Measurements from ENCODE around the gene HEXA.
"Not testable (repeated sequence)": the region's sequence is repeated elsewhere in the genome, so short reads cannot be mapped to it uniquely, and the experiment has no call there.

HEXA gene

DNA sequence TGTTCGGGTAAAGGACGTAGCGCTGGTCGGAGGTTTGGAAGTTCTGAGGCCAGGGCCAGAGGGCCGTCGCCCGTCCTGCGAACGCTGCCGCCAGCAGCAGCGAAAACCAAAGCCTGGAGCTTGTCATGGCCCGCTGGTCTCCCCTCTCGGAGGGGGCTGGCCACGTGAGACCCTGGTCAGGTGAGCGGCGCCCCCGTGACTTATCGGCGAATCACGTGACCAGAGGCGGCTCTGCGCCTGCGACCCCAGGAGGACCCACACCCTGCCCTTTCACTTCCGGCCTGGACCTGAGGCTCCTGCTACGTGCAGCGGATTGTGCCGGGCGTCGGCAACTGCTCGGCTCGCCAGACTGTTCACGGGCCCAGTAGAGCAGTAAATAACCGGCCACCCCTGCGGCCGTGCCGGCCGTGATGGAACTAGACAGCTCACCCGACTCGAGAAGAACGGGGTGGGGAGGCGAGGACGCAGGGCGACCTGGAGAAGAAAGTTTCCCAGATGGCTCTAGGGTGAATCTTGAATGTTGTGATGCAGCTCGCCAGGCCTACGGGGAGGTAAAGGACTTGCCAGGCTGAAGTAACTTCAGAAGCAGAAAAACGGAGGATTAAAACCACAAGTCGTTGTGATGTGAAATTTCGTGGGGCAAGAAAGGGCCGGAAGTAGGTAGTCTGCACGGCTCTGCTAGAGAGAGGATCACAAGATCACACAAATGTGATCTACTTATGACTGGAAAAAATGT is at the start of gene HEXA:
Gene HEXA (minus strand): TSS at position 169 of the 736 bp plus-strand sequence. CDS start 42 bp downstream, at position 127.
- peak; percentile 92 for DNase-seq (ENCODE audit: low spot score)

DNA sequence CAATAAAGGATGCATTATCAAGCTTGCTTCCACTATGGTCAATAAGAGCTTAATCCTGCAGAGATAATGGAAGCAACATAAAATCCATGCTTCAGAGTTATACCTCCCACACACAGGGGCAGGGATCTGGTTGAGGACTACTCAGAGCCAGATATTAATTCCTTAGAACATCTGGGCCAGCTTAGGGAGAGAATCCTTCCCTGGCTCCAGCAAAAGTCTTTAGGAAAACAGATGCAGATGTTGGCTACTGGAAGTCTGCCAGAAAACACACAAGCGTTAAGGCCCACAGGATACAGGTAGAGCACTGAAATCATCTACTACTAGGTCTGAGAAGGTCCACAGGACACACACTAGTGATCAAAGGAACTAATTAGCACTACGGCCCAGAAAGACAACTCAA is 47.4 kb upstream of the HEXA start:
- DNase-seq (ENCODE audit: low spot score): no peak

DNA sequence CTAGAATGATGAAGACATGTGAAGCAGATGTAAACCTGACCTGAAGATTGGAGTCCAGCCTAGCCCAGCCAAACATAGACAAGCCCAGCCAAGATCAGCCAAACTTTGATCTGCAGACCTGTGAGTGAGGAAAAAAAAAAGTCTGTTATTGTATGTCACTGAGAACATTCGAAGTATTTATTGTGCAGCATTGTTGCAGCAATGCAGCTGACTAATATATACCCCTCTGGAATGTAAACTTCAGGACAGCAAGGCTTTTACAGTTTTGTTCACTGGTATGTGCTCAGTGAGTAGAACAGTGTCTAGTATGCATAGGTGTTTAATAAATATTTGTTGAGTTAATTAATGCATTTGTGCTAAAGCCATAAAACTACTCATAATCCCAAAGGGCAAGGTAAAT is 45.7 kb upstream of the HEXA start:
- DNase-seq (ENCODE audit: low spot score): no peak

DNA sequence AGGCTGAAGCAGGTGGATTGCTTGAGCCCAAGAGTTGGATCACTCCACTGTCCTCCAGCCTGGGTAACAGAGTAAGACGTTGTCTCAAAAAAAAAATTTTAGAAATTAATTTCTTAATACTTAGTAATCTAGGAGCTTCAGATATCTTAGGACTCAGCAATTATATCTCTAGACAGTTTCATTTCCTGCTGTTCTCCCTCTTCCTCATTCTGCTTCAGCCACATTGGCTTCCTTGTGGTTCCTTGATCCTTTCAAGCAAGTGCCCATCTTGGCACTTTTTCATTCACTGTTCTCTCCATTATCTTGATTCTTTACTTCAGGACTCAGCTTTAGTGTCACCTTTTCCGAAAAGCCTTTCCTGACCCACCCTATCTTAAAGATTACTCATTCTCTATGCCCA is 44.8 kb upstream of the HEXA start:
- no peak for DNase-seq (ENCODE audit: low spot score)

DNA sequence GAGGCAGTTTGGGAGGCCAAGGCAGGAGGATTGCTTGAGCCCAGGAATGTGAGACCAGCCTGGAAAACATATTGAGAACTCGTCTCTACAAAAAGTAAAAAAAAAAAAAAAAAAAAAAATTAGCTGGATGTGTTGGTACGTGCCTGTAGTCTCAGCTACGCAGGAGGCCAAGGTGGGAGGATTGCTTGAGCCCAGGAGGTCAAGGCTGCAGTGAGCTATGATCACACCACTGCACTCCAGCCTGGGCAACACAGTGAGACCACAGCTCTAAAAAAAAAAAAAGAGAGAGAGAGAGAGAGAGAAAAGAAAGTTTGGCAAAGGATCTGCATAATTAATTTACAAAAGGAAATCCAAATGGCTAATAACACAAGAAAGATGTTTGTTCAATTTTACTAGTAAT is 44.0 kb upstream of the HEXA start:
- not testable (repeated sequence) for DNase-seq (ENCODE audit: low spot score)

DNA sequence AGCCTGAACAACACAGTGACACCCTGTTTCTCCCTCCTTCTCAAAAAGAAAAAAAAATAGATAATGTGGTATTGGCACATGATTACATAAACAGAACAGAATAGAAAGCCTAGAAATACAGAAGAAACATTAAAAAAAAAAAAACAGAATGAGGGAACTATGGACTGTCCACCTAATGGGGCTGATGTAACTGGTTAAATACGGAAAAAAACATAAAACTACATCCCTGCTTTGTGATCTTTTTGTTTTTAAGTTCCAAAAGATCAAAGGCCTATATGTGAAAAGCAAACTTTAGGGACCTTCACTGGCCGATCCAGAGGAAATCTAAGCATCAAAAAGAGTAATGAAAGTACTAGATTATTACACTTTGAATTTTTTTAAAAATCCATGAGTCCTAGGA is 39.5 kb upstream of the HEXA start:
- no peak for DNase-seq (ENCODE audit: low spot score)

DNA sequence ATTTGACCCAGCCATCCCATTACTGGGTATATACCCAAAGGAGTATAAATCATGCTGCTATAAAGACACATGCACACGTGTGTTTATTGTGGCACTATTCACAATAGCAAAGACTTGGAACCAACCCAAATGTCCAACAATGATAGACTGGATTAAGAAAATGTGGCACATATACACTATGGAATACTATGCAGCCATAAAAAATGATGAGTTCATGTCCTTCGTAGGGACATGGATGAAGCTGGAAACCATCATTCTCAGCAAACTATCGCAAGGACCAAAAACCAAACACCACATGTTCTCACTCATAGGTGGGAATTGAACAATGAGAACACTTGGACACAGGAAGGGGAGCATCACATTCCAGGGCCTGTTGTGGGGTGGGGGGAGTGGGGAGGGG is 37.5 kb upstream of the HEXA start:
- DNase-seq (ENCODE audit: low spot score): not testable (repeated sequence)

DNA sequence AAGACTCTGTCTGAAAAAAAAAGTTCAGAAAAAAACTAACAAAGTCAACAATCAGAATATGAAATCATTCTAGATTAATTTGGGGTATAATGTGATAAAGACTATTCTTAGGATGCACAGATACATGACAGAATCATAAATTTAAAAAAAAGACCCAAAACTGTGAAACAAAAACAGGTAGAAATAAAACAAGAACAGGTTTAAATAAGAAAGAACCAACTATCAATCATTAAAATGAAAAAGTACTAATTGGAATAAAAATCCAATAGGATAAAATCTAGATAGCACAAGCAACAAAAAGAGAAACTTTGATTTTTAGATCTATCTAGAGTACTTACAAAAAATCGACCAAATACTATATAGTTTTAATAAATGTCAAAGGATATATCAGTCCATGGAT is 35.7 kb upstream of the HEXA start:
- DNase-seq (ENCODE audit: low spot score): no peak

DNA sequence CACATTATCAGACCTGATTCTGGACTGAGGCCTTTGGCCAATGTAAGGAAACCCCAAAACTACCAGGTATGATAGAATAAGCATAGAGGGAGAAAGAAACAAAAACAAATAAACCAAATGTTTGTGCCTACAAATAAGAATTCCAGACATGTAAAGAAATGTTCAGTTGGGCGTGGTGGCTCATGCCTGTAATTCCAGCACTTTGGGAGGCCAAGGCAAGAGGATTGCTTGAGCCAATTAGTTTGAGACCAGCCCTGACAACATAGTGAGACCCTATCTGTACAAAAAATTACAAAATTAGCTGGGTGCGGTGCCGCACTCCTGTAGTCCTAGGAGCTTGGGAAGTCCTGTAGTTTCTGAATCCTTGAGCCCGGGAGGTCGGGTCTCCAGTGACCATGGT is 35.3 kb upstream of the HEXA start:
- no peak for DNase-seq (ENCODE audit: low spot score)

DNA sequence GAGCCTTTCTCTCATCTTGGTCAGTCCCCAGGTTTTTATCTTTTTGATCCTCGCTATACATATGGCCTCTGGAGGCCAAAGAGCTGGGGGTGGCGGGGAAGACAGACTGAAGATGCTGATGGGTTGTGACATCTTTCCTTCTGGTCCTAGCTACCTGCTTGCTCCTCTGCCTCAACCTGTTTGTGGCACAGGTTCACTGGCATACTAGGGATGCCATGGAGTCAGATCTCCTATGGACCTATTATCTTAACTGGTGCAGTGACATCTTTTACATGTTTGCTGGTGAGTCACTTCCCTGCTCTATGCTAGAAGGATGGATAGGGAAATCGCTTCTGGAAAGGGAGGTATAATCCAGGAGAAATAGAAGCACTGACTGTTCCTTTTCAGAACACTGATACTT is 31.1 kb upstream of the HEXA start:
- no peak for DNase-seq (ENCODE audit: low spot score)

DNA sequence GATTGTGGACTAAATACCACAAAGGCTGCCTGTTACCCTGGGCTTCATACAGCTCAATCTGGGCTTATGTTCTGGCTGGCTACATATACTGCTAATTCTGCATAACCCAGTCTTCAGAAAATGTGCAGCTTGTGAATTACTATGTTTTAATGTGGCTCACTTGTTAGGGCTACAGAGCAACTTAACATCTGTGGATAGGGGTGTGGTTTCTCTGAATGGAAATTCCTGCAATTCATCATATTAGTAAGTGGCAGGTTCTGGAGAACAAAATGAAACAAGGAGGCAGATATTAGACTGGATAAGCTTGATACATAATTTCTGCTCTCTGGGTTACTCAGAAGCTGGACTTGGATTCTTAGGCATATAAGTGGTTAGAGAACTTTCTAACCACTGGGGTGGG is 29.0 kb upstream of the HEXA start:
- no peak for DNase-seq (ENCODE audit: low spot score)

DNA sequence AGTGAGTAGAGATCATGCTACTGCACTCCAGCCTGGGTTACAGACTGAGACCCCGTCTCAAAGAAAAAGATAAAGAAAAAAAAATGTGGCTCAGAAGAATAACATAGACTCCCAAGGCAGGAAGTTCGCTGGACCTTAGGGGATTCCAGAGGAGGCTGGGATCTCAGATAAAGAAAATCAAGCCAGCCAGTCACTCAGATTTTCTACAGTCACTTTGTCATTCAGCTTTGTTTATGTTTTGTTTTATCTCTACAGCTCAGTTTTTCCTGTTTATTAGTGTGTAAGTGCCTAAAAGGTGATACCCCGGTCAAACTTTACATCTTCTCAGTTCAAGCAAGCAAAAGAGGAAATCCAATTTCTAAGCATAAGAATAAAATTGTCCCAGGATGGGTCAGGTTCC is 28.5 kb upstream of the HEXA start:
- no peak for DNase-seq (ENCODE audit: low spot score)

DNA sequence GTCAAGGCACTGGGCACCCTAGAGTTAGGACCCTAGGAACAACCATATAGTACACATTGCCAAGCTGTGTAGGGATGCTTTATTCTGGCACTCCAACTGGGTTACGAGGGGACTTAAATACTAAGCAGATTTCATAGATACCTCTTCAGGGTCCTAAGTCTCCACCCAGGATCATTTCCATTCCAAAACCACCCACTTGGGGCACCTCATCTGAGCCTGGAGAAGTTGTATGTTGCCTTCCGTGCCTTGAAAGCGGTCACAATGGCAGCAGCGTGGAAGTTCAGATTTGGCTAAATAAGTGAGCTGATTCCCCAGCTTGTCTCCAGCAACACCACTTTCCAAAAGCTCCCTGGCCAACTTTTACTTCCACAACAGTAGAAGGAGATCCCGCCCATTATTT is 26.9 kb upstream of the HEXA start:
- no peak for DNase-seq (ENCODE audit: low spot score)

DNA sequence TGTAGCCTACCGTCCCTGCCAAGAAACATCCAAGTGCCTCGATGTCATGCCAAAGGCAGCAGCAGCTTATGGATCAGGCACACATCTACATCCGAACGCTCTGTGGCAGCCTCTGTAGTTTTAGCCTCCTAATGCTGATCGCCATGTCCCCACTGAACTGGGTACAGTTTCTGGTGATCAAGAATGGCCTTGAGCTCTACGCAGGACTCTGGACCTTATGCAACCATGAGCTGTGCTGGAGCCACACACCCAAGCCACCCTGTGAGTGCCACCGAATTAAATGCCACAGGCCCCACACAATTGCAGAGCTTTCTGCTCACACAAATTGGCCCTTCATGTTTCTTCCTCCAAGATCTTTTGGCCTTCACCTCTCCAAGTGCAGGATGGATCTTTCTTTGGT is 22.8 kb upstream of the HEXA start:
- DNase-seq (ENCODE audit: low spot score): no peak

DNA sequence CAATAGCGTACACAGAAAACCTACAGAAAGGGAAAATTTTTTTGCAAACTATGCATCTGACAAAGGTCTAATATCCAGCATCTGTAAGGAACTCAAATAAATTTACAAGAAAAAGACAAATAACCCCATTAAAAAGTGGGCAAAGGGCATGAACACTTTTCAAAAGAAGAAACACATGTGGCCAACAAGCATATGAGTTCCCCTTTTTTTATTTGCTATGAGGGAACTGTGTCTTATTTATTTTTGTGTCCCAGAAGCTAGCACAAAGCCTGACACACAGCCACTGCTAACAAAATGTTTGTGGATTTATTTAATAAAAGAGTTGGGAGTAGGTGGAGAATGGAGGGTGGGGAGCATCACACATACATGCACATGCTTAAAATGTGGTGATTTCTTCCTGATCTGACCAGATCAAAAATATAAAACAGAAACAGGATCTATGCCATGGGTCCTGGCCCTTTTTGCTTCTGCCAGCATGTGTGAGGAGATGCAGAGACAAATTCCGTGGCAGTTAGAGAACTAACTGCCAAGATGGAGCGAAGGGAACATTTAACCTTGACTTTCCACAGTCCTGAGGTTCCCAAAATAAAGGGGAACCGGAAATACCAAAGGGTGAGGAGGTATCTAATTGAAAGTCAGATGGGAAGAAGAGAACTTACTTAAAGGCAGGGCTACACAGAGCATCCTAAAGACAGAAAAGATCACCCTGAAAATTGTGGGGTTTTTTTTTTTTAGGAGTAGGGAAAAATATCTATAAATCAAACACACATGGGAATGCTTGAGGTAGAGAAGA is 22.2 kb upstream of the HEXA start, which contains the start of gene TMEM202:
Gene TMEM202 (plus strand): TSS at position 510 of the 793 bp plus-strand sequence. CDS start 22 bp downstream, at position 532.
- DNase-seq (ENCODE audit: low spot score): no peak

DNA sequence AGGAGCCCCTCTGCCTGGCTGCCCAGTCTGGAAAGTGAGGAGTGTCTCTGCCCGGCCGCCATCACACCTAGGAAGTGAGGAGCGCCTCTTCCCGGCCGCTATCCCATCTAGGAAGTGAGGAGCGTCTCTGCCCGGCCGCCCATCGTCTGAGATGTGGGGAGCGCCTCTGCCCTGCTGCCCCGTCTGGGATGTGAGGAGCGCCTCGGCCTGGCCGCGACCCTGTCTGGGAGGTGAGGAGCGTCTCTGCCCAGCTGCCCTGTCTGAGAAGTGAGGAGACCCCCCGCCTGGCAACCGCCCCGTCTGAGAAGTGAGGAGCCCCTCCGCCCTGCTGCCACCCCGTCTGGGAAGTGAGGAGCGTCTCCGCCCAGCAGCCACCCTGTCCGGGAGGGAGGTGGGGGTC is 20.5 kb upstream of the HEXA start:
- not testable (repeated sequence) for DNase-seq (ENCODE audit: low spot score)

DNA sequence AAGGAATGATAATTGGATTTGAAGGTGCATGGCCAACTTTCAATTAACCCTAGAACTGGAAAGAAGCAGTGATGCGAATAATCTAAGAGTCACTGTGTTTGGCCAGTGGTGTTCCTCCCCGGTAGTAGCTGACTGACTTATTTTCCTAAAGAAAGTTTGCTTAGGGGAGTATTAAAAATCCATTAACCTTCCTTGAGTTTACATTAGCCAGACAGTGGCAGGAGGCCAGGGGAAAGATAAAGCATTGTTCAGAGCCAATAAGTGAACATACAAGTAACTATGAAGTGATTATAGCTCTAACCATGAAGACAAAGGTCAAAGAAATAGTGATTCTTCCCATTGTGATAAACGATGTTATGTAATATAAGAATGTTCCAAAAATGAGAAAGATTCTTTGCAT is 13.4 kb upstream of the HEXA start:
- no peak for DNase-seq (ENCODE audit: low spot score)

DNA sequence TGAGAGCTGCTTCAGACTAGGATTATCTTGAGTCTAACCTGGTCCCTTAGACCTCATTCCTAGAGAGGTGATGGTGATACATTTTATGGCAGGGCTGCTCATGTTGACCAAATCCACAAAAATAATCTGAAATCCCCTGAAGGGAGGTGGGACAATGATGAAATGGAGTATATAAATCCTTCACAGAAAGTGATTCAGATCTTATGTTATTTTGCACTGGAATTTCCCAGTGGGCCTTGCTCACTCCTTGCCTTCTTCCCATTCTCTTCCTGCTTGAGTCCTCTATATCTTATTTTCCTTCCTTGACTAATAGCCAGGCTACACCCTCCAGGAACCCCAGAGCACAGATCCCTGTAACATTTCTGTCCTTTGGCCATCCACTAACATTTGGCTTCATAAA is 11.9 kb upstream of the HEXA start:
- no peak for DNase-seq (ENCODE audit: low spot score)

DNA sequence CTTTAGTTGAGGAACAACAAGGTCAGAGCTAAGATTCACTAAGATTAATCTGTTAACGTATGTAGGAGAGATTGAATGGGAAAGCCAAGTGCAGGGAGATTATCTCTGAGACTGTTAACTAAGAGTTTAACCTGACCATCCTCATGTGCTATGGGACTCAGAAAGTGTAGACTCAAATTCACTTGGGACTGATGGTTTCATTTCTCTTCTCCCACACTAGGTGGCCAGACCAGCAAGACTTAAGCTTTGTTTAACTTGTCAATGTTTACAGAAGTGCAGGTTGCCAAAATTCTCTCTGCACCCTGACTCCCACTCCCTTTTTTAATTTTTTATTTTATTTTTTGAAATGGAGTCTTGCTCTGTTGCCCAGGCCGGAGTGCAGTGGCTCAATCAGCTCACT is 6.3 kb upstream of the HEXA start:
- no peak for DNase-seq (ENCODE audit: low spot score)

DNA sequence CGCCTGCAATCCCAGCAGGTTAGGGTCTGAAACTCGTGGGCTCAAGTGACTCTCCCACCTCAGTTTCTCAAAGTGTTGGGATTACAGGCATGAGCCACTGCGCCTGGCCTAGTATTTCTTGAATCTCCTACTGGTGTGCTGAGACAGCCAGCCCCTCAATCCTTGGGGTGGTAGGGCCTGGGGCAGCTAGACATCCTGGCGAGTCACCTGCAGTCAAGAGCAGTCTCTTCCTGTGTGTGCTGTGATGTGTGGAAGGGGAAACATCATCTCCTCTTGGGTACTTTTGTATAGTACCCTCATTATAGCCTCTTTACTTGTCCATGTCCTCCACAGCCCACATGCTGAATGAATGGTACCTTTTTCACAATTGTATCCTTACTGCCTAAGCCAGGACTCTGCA is 4.9 kb upstream of the HEXA start:
- no peak for DNase-seq (ENCODE audit: low spot score)

DNA sequence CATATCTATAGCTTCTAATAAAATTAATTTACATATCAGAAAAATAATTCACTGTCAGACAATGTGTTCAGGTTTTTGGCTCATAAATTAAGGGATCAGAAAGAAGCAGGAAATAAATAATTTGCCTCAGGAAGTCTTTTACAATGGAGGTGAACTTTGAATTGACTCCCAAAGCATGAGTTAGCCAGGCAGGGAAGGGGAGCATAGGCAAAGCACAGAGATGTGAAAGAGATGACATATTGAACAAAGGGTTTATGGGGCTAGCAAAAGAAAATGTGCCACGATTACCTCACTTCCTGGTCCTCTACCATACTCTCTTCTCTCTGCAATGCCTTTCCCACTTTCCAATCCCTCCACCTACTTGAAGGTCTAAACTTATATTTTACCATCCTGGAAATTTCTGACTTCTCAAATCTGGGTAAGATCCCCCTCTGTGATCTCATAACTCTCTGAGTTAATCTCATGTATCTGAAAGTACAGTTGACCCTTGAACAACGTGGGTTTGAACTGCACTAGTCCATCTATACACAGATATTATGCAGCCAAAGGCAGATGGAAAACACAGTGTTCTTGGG is 4.1 kb upstream of the HEXA start:
- DNase-seq (ENCODE audit: low spot score): no peak

DNA sequence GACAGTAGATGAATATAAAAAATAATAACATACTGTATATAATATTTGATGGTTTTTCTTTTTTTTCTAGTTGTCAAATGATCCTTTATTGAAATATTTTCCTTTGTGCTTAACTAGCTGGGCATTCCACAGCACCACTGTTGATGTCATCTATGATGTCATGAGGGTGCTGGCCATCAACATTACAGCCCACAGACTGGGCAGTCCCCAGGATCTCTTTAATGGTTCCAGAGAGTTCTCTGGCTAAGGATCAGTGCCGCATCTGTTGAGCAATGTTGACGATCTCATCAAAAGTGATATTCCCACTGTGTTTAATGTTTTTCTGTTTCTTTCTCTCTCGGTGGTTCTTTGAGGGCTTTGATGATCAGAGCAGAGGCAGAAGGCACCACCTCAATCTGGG is 3.3 kb upstream of the HEXA start:
- not testable (repeated sequence) for DNase-seq (ENCODE audit: low spot score)

DNA sequence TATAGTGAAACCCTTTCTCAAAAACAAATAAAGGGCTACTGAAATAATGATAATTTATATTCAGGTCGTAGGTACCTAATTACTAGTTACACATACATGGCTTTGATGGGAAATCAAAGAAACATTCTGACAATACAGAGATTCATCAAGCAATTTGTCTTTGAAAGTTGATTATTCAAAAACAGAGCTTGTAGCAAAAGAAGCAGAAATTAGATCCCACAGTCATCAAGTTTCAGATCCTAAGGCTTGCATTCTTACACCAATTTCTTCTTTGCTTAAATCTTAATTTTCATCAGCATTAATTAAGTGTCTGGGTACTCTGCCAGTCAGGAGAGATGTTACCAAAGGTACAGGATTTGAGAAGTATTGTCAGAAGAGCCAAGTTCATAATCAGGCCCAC is 1.5 kb upstream of the HEXA start:
- no peak for DNase-seq (ENCODE audit: low spot score)

Measured in germinal center (tissue), 1 donor.